ENCODE data around the gene SYT6.

SYT6 gene

DNA sequence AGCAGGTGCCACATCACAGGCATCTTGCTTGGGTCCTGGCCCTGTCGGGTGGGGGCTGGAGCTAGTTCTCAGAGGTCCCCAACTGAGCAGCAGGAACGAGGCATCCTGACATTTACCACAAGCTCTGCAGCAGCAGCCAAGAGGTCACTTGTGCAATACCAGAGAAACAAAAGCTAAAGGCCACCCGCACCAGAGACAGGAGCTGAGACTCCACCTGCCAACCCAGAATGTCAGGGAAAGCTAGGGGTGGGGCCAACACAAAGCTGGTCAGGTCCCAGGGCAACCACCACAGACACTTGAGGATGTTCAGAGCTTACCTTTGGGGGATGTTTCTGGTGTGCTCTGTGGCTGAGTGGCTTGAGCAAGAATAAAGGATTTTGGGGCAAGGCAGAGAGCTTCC is 13.6 kb upstream of the SYT6 start:
- Mint-ChIP-seq H3K4me3 (no peak overlapping the region), H3K4me1 (peaks cover 22% of the 10 kb centered on the region), H3K36me3 (ENCODE audit: low read depth) (no peaks in the 10 kb centered on the region), H3K27me3 (peaks cover 16% of the 10 kb centered on the region), H3K9me3 (no peaks in the 10 kb centered on the region), H3K27ac (no peak overlapping the region)
- DNase-seq (no peak), ATAC-seq (no peak)

DNA sequence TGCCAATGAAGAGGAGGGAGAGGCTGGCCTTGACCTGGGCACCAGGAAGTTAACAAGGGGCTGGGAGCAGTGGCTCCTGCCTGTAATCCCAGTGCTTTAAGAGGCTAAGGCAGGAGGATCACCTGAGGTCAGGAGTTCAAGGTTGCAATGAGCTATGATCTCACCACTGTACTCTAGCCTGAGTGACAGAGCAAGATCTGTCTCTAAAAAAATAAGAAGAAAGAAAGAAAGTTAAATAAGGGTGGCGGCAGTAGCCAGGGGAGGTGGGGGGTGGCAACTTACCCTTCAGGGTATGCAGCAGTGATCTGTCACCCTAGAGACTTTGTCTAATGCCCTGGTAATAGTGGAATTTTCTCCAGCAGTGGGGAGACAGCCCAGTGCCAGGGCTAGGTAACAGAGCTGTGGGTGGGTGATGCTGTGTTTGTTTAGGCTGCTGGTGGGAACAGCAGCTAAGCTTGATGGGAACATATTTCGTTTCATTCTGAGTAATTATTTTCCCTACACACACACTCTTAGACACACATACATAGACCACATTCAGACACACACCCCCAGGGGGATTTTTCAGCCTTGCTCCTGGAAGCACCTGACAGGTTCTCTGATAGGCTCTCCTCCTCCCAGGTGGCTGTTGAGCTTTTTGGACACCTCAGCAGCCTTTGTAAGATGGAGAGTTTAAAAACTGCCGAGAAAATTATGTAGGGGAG is 11.3 kb upstream of the SYT6 start:
- H3K36me3 Mint-ChIP-seq (ENCODE audit: low read depth) = no peaks in the 10 kb centered on the region
- no peak overlapping the region for H3K27ac Mint-ChIP-seq
- H3K4me1 Mint-ChIP-seq = peaks cover 22% of the 10 kb centered on the region
- H3K4me3 Mint-ChIP-seq = no peak overlapping the region
- no peak for DNase-seq
- no peaks in the 10 kb centered on the region for H3K9me3 Mint-ChIP-seq
- peak; percentile 78 for ATAC-seq
- peaks cover 30% of the 10 kb centered on the region for H3K27me3 Mint-ChIP-seq

DNA sequence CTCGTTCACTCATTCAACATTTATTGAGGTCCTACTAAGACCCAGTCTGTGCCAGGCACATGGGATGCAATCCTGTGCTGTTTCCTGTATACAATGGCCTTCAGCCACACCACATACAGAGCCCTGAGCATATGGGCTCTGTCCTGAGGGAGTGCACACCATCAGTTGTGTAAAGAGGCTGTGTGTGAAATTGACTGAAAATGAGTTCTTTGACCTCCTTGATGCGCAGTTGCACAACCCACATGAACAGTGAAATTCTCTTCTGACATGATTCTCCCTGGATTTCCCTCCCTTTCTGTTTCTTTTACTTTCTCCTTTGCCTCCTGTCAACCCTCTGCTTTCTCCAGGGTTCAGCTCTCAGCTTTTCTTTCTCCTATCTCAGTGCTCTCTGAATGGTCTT is 6.3 kb upstream of the SYT6 start:
- Mint-ChIP-seq H3K9me3 (no peaks in the 10 kb centered on the region), H3K36me3 (ENCODE audit: low read depth) (no peaks in the 10 kb centered on the region), H3K4me1 (peaks cover 4% of the 10 kb centered on the region), H3K4me3 (no peak overlapping the region), H3K27ac (no peak overlapping the region), H3K27me3 (peaks cover 50% of the 10 kb centered on the region)
- no peak for ATAC-seq
- no peak for DNase-seq

DNA sequence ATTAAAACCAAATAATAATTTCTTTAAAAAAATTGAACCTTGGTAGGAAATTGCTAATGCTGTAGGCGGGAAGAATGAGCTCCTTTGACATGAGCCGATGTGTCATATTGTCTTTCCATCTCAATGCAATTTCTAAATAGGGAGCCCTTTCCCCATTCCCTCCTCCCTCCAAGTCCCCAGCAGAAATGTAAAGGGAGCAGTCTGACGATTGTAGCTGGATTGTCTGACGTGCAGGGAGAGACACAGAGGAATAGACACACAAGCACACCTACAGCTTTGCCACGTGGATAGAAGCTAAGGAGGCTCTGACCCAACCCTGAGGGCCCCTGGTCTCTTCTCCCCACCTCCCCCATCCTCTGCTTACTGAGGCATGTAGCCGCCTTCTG is 3.6 kb upstream of the SYT6 start:
- Mint-ChIP-seq H3K27ac (no peak overlapping the region), H3K27me3 (peaks cover 60% of the 10 kb centered on the region), H3K9me3 (no peaks in the 10 kb centered on the region), H3K4me3 (no peak overlapping the region), H3K36me3 (ENCODE audit: low read depth) (no peaks in the 10 kb centered on the region), H3K4me1 (peaks cover 9% of the 10 kb centered on the region)
- DNase-seq (no peak), ATAC-seq (no peak)

DNA sequence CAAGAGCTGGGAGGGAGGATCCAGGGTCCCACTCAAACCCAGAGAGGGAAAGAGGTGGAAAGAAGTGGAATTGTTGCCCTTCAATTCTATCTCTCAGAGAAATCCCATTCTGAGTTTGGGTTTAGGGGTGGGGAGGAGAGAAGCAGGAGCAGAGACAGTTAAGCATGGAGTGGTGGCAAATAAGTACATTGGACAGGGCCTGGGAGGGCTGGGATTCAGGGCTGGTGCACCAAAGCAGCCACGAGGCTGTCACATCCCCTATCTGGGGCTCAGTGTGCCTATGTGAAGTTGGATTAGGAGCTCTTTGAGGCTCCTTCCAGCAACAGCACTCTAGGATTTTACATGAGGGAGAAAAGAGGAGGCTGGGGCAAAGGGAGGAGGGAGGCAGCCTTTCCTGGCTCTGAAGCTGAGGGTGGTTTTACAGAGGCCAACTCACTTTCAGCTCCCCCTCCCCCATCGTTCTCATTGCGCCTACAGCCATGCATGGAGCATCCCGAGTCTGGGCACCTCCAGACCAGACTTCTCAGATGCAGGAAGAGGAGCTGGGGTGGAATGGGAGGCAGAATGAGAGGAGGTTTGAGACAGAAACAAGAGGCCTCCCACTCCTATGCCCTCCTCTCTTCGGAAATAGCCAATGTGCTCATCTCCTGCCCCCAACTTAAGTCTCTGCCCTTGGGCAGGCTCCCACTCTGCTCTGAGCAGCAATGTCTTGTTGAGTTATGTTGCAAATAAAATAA is 3.0 kb upstream of the SYT6 start:
- H3K9me3 Mint-ChIP-seq = no peaks in the 10 kb centered on the region
- H3K27me3 Mint-ChIP-seq = peaks cover 65% of the 10 kb centered on the region
- H3K36me3 Mint-ChIP-seq (ENCODE audit: low read depth) = no peaks in the 10 kb centered on the region
- no peak overlapping the region for H3K27ac Mint-ChIP-seq
- no peak for ATAC-seq
- H3K4me3 Mint-ChIP-seq = no peak overlapping the region
- H3K4me1 Mint-ChIP-seq = peaks cover 9% of the 10 kb centered on the region
- no peak for DNase-seq

DNA sequence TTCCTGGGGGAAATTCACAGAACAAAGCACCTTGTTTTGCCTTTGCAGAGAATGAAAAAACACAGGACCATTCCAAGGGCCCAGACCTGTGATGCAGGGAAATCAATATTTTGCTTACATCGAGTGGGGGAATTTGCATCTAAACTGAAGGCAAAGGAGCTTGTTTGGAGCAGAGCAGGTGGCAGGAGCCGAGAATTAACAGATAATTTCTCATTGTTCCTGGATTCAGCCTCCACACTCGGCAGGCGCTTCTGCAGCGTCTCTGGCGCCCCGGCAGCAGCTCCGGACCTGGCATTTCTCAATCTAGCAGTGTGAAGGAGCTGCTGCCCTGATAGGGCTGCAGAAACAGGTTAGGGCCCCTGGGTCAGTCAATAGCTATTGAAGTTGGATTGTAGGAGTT is 2.0 kb upstream of the SYT6 start:
- Mint-ChIP-seq H3K36me3 (ENCODE audit: low read depth) (no peaks in the 10 kb centered on the region), H3K9me3 (no peaks in the 10 kb centered on the region), H3K27ac (no peak overlapping the region), H3K27me3 (peaks cover 67% of the 10 kb centered on the region), H3K4me1 (peaks cover 9% of the 10 kb centered on the region), H3K4me3 (no peak overlapping the region)
- no peak for DNase-seq
- no peak for ATAC-seq

DNA sequence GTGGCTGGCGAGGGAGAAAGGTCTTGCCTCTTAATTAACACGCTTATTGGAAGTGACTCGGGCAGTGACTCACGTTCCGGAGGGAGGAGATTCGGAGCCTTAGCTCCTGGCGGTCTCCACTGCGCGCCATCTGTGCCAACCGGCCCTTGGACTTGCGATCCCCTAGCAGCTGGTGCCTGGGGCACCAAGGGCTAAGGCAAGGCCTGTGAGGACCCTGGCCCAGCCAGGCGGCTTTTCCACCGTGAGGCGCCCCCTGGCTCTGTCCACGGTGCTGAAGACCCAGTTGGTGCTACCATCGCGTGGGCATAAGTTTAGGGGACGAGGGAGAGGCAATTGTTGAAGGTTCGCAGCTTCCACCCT is 1.3 kb upstream of the SYT6 start:
- peaks cover 67% of the 10 kb centered on the region for H3K27me3 Mint-ChIP-seq
- ATAC-seq (peak; percentile 44), DNase-seq (peak; percentile 11)
- H3K27ac Mint-ChIP-seq = no peak overlapping the region
- no peaks in the 10 kb centered on the region for H3K36me3 Mint-ChIP-seq (ENCODE audit: low read depth)
- peak overlapping the region; percentile 21 for H3K4me3 Mint-ChIP-seq
- no peaks in the 10 kb centered on the region for H3K9me3 Mint-ChIP-seq
- peaks cover 9% of the 10 kb centered on the region for H3K4me1 Mint-ChIP-seq

DNA sequence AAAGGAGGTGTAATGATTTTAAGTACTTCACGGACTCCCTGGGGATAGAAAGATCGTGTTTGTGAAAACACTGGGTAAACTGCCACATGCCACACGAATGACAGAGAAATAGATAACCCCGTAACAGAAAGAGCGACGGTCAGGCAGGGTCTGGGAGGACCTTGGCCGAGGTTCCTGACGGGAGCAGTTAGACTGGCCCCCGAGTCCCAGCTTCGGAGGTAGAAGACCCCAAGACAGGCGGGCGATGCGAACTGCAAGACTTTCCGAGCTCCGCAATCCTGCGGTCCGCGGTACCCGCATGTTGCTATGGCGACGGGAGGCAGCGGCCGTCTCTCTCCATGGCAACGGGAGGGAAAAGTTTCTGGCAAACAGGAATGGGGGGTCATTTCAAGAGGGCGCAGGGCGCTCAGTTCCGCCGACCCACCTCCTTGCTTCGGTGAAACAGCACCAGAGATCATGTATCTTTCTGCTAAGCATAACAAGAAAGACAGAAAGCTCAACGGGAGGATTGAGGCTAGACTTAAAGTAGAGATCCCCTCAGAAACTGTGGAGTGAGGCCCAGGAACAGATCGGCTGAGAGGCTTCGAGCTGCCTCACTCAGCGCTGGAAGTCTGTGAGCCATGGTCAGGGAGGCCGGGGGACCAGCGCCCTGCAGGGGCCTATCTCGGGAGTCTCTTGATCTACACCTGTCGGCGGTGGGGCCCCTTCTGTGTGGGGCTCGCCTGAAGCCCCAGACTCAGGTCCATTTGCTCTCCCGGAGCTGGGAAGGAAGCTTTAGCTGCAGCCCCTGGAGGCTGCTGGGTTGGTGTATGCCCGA is 685 bp upstream of the SYT6 start:
- Mint-ChIP-seq H3K27ac (no peak overlapping the region), H3K4me3 (peak overlapping the region; percentile 29), H3K36me3 (ENCODE audit: low read depth) (no peaks in the 10 kb centered on the region), H3K27me3 (peaks cover 72% of the 10 kb centered on the region), H3K4me1 (peaks cover 9% of the 10 kb centered on the region), H3K9me3 (no peaks in the 10 kb centered on the region)
- no peak for DNase-seq
- no peak for ATAC-seq

DNA sequence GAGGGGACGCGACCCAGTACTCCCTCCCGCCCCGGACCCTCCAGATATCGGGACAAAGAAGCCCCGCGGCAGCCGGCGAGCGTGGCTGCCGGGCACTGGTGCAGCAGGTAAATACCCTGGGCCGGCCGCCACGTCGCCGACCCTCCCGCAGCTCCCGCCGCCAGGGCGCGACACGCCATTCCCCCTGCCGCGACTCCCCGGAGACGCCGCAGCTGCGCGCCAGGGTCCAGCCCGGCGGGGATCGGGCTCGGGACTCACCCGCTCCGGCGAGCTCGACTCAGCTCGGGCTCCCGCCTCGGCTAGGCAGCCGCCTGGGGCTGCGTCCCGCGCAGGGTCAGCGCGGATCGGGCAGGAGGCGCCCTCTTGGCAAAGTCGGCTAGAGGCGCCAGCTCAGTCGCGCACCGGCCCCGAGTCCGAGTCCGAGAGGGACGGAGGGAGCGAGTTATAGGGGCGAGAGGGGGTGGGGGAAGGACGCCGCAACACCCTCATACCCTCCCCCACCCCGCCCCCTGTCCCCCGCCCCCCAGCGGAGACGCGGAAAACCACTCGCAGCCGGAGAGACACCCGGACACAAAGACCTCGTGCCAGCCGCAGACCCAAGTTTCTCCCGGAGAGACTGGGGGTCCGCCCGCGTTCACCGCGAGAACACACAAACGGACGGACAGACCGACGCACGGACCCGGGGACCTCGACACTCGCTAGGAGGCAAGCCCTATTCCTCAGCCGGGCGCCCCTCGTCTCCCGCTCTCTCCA is 985 bp downstream of the SYT6 start:
- no peaks in the 10 kb centered on the region for H3K36me3 Mint-ChIP-seq (ENCODE audit: low read depth)
- peaks cover 80% of the 10 kb centered on the region for H3K27me3 Mint-ChIP-seq
- H3K4me1 Mint-ChIP-seq = peaks cover 9% of the 10 kb centered on the region
- peak overlapping the region; percentile 6 for H3K4me3 Mint-ChIP-seq
- ATAC-seq (peak; percentile 30), DNase-seq (peak; percentile 9)
- H3K9me3 Mint-ChIP-seq = no peaks in the 10 kb centered on the region
- no peak overlapping the region for H3K27ac Mint-ChIP-seq

DNA sequence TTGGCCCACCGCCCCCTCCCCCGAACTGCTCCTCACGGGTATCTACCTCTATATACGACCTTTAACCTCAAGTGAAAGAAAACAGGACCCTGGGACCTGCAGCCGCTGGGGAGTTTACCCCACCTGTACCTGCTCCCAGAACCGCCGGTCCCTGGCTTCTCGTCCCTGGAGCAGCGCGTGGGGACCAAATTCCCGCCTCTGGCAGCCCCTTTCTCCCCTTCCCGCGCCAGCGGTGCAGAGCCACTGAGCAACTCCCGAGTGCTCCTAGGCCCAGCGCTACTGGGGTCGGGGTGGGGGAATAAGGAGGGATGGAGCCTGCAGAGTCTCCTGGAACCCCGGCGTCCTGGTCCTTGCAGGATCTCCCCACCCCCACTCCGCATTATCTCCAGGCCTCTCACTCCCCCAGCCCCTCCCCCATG is 1.6 kb downstream of the SYT6 start:
- DNase-seq = no peak
- H3K27me3 Mint-ChIP-seq = peaks cover 76% of the 10 kb centered on the region

DNA sequence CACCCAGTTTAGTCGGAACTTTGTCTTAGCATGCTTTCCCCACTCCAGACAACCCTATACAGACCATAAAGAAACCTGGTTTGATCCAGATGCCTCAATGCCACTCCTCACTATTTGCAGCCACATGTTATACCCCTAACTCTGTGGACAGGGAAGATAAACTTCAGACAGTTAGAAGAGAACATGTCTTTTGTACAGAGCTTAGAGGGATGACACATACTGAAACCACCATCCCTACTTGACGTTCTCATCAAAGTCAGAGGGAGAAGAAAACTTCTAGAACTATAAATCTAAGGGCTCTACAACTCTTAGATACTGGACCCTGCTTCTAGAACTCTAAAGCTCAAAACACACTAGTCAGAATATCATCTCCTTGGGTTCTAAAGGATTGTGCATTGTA is 3.7 kb downstream of the SYT6 start:
- ATAC-seq (no peak), DNase-seq (no peak)
- Mint-ChIP-seq H3K36me3 (ENCODE audit: low read depth) (no peaks in the 10 kb centered on the region), H3K9me3 (no peaks in the 10 kb centered on the region), H3K27me3 (peaks cover 58% of the 10 kb centered on the region), H3K4me1 (peaks cover 9% of the 10 kb centered on the region), H3K4me3 (no peak overlapping the region), H3K27ac (no peak overlapping the region)

More for the DNA sequence above, 1.6 kb downstream of the SYT6 start:
- Mint-ChIP-seq H3K9me3 (no peaks in the 10 kb centered on the region), H3K27ac (no peak overlapping the region), H3K4me3 (no peak overlapping the region), H3K36me3 (ENCODE audit: low read depth) (no peaks in the 10 kb centered on the region), H3K4me1 (peaks cover 9% of the 10 kb centered on the region)
- no peak for ATAC-seq

DNA sequence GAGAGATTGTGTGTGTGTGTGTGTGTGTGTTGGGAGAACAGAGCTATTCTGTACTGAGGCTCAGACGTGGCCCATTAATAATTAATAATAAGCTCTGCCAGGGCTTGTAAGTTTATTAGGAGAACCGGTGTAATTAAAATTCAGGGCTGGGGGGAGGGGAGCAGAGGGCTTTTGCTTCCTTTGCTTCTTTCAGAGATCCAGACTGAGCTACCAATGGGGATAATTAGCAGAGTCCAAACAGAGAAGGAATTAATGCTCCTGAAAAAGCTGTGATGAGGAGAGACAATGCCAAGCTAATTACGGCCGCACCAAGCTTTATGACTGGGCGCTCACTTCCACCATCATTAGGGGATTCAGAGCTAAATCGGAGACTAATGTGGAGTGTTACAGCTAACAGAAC is 4.5 kb downstream of the SYT6 start:
- DNase-seq = no peak
- Mint-ChIP-seq H3K36me3 (ENCODE audit: low read depth) (no peaks in the 10 kb centered on the region), H3K27me3 (peaks cover 50% of the 10 kb centered on the region), H3K9me3 (no peaks in the 10 kb centered on the region), H3K4me1 (peaks cover 3% of the 10 kb centered on the region), H3K27ac (no peak overlapping the region), H3K4me3 (no peak overlapping the region)
- ATAC-seq = no peak

DNA sequence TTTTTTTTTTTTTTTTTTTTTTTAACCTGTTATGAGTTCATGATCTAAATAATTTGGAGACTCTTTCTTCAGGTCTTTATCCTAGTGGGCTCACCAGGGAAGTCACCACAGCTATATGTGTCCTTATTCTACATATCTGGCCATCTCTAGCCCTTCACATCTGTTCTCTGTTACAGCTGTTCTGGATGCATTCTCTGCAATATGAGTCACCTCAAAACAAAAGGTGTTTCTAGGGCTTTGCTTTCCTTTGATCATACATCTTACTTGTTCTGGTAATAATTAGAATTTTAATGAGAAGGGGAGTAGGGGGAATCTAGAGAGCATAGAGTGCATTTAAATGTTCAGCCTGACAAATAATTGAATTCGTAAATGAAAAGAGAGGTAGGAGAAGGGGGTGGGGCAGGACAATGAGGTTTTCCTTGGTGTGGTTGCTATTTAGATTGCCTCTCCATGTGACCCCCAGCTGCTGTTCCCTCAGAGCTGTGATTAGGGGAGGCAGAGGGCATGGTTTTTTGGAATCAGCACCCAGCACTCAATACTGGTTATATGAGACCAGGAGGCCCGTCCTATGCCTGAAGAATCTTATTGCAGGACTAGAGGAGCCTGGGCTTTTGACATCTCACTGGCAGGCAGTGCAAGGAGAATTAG is 8.0 kb downstream of the SYT6 start:
- ATAC-seq = no peak
- no peak overlapping the region for H3K27ac Mint-ChIP-seq
- no peak for DNase-seq
- H3K4me3 Mint-ChIP-seq = no peak overlapping the region
- no peaks in the 10 kb centered on the region for H3K4me1 Mint-ChIP-seq
- H3K9me3 Mint-ChIP-seq = no peaks in the 10 kb centered on the region
- H3K27me3 Mint-ChIP-seq = peaks cover 21% of the 10 kb centered on the region
- no peaks in the 10 kb centered on the region for H3K36me3 Mint-ChIP-seq (ENCODE audit: low read depth)

DNA sequence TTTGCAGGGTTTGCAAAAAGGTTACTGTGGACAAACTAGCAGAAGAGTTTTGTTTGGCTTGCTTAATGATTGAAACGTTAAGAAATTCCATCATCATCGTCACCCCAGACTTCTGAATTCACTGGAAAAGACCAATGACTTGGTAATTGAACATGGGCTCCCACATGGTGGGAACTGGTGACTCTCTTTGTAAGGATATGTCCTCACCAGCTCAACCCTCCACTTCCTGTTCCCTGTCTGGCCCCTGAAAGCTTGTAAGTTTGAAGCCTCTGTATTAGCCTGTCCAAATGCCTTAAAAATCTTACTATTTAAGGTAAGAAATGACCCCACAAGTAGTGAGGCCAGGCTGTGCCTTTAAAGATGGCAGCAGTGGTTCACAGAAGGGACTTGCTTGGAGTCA is 9.7 kb downstream of the SYT6 start:
- H3K4me1 Mint-ChIP-seq = no peaks in the 10 kb centered on the region
- no peak overlapping the region for H3K27ac Mint-ChIP-seq
- H3K36me3 Mint-ChIP-seq (ENCODE audit: low read depth) = no peaks in the 10 kb centered on the region
- no peak overlapping the region for H3K4me3 Mint-ChIP-seq
- no peak for DNase-seq
- ATAC-seq = no peak
- peaks cover 8% of the 10 kb centered on the region for H3K27me3 Mint-ChIP-seq
- H3K9me3 Mint-ChIP-seq = no peaks in the 10 kb centered on the region

All from activated naive CD8-positive, alpha-beta T cell treated with anti-CD3 and anti-CD28 coated beads, Interleukin-2, amount 50 U/mL, for 24 hours (primary cell).